HG02763 (cell line): ENCODE data around the gene DIPK1A.
A peak's percentile ranks its signal among the peaks of the same experiment; 100 is the strongest.

Experiments used
- ATAC-seq: cut with Tn5 transposase; IDR thresholded peaks from one replicate; pipeline ENCODE4 v1.9.1; 2021; ENCODE audit warnings: mild to moderate bottlenecking, moderate library complexity; ENCODE audit not compliant: unreplicated experiment

DIPK1A gene

GRCh38 chr1:92956254-92957029 lies 4.8 kb downstream of the DIPK1A start:
- ATAC-seq = no peak

DNA sequence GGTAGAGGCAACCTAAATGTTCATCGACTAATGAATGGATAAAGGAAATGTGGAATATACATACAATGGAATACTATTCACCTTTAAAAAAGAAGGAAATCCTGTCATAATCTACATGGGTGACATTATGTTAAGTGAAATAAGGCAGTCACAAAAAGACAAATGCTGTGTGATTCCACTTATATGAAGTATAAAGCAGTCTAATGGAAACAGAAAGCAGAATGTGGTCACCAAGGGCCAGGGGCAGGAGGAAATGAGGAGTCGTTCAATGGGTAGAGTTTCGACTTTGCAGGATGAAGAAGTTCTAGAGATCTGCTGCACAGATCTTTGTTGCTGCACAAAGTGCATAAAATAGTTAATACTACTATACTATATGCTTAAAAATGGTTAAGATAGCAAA lies 7.8 kb downstream of the DIPK1A start:
- peak; percentile 61 for ATAC-seq

GRCh38 chr1:92952714-92953113 lies 8.5 kb downstream of the DIPK1A start:
- ATAC-seq = no peak

DNA sequence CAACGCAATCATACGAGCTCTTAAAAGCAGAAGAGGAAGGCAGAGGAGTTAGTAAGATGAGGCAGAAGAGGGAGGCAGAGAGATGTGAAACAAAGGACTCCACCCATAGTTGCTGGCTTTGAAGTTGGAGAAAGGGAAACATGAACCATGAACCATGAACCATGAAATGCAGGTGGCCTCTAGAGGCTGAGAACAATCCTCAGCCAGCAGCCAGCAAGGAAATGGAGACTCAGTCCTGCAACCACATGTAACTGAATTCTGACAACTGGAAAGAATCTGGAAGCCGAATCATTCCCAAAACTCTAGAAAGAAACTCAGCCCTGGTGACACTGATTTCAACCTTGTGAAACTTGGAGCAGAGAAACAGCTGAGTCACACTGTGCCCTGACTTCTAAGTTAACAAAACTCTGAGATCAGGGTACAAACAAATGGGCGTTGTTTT lies 10.1 kb downstream of the DIPK1A start:
- peak; percentile 52 for ATAC-seq

- ATAC-seq = no peak
Observed at GRCh38 chr1:92949937-92950817, 11.1 kb downstream of the DIPK1A start.

GRCh38 chr1:92948071-92948470 lies 13.2 kb downstream of the DIPK1A start:
- no peak for ATAC-seq

- no peak for ATAC-seq
Observed at GRCh38 chr1:92945748-92946270, 15.5 kb downstream of the DIPK1A start.

- ATAC-seq = no peak
Observed at GRCh38 chr1:92944901-92945747, 16.1 kb downstream of the DIPK1A start.

DNA sequence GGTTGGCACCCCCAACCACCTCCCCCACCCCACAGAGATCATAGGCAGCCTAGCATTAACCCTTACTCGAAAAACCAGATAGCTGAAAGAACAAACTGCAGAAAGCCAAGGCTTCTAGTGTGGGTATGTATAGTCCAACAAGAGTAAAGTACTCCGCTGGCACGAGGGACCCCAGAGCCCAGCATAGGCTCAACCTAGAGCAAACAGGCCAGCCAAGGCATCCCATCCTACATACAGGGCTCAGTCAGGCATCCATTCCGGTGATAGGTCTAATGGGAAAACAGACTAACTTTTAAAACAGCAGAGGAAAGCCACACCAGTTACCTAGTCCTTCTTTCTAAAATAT lies 17.8 kb downstream of the DIPK1A start:
- no peak for ATAC-seq

- no peak for ATAC-seq
Observed at GRCh38 chr1:92940541-92940940, 20.7 kb downstream of the DIPK1A start.

- no peak for ATAC-seq
Observed at GRCh38 chr1:92937731-92938130, 23.5 kb downstream of the DIPK1A start.

- no peak for ATAC-seq
Observed at GRCh38 chr1:92936865-92937264, 24.4 kb downstream of the DIPK1A start.

DNA sequence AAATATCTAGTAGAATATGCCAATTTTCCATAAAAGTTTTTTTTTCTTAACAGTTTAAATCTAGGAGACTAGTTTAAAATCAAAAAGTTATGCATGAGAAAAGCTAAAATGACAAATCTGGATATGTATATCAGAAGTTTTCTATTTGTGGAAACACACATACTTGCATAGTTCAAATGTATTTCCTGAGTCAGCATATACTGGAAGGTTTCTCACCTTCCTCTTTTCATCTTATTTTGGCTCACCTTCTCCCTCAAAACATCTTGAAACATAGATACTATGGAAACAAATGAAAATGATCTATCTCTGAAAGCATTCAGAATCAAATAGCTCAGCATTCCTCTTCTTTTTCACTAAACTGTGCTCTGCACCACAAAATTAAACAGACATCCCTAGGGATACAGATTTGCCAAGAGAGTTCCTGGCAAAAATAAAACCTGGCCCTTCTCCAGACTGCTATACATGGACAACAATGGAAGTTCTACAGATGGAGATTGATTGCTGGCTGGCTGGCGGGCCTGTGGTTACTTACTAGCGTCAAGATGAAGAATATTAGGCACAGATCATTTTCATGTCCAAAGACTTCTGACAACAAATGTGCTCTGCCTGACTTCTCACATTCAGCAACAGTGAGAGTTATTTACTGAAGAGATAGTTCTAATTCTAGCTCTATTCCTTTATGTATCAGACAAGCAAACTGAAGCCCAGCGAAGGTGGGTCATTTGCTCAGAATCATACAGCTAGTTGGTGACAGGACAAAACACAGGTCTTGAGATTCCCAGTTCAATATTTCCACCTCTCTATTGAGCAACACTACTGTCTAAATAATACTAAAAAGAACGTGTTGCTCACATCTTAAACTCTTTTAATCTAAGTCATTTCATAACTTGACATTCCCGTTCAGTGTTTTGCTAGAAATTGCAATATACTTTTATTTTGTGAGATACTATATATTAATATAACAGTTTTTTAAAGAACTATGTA lies 26.6 kb downstream of the DIPK1A start:
- no peak for ATAC-seq

- no peak for ATAC-seq
Observed at GRCh38 chr1:92933459-92933858, 27.8 kb downstream of the DIPK1A start.

DNA sequence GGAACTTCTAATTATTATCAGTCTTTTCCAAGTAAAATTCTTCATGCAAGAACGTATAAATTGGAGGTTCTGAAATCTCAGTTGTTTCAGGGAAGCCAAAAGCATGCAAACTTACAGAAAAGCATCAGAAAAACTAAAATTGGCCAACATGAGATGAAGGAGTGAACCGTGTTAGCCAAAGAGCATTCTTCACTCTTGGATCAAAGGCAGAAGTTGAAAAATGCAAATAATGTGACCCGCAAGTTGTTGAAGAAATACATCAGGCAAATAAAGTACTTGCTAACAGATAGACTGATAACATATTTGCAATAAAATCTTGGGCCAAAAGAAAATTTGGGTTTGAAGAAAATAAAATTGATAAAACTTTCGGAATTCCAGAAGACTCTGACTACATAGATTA lies 29.6 kb downstream of the DIPK1A start:
- no peak for ATAC-seq

DNA sequence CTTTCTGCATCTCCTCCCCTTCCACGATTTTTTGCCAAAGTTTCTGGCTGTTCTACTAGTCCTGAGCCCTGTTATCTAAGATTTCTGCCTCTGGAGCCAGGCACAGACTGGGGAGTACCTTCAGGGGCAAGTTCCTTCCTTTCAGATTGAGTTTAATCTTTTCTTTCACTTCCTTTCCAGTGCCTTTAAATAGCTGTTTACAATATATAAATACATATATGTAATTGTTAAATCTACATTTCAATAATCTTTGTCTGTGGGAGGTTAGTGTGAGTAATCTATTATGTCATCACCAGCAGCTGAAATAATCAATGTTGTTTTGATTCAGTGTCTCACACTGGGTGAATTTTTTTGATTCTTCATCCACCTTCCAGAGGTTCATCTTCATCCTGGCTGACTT lies 31.8 kb downstream of the DIPK1A start:
- no peak for ATAC-seq

- ATAC-seq = no peak
Observed at GRCh38 chr1:92927870-92928269, 33.4 kb downstream of the DIPK1A start.

DNA sequence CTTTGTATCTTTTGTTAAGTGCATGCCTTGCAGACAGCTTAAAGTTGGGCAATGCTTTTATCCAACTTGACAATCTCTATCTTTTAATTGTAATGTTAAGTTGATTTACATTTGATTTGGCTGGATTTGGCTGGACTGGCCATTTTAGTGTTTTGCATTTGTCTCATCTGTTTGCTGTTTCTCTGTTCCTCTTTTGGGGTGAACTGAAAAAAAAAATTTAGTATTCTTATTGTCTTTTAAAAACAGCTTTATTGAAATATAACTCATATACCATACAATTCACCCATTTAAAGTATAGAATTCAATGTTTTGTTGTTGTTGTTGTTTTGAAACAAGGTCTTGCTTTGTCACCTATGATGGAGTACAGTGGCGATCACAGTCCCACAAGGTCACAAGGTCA lies 34.4 kb downstream of the DIPK1A start:
- no peak for ATAC-seq

DNA sequence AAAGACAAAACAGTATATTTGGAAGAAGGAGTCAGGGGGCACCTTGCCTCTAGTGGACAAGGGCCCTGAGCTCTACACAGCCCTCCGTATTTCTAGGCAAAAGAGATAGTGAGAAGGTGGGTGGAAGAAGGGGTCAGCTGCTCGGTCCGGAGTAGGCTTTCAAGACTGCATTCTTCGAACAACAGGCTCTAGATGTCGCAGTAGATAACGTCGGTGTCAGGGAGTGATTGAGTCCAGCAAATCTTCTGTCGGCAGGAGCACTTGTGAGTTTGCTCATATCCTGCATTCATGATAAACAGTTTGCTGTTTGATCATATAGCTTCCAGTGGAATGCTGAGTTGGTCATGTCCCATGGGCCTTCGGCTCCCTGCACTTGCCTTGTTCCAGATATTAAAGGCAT lies 36.8 kb downstream of the DIPK1A start:
- no peak for ATAC-seq

DNA sequence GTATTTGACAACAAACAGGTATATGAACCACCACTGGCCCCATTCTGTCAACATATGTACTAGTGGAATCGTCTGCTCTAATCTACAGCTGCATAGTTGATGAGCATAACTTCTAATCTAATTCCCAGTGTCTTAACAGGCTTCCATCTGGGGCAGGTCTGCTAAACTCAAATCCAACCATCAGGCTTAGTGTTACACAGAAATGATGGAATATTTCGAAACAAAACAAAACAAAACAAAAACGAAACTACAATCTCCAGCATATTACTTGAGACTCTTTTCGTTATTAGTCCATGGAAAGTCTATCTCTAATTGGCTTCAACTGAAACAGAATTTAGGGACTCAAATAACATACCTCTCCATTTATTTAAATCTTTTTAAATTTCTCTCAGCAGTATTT lies 37.6 kb downstream of the DIPK1A start:
- ATAC-seq = no peak
